HEK293 (cell line): ENCODE results near the gene MME.

Source experiments
- CTCF ChIA-PET: fragments of 350-600 bp; formaldehyde crosslinking; extraction: SDS; loops from one replicate; lab custom pipeline; 2021; ENCODE audit warnings: antibody characterized with exemption; lab: Yijun Ruan, JAX
- POLR2A ChIA-PET: fragments of 300-600 bp; formaldehyde crosslinking; extraction: SDS; loops from one replicate; lab custom pipeline; 2020; ENCODE audit warnings: antibody characterized with exemption, inconsistent platforms; lab: Yijun Ruan, JAX
- H3K27ac ChIP-seq: fragments of 200-500 bp; sonication (Bioruptor generic); 2 replicates; pipeline ENCODE4 v1.5.1; 2014; ENCODE audit warnings: low read depth, low read length, control low read depth, inconsistent platforms; ENCODE audit errors: extremely low read depth
- H3K36me3 ChIP-seq, 2 experiments: fragments of 200-500 bp in 1 of 2; sonication (Bioruptor generic) in 1 of 2; 1 replicate in 1 of 2; 2 replicates in 1 of 2; pipeline ENCODE4 v1.5.1; 2014 to 2017; ENCODE audit warnings: inconsistent platforms in 2 of 2, low read length in 2 of 2; ENCODE audit not compliant: control insufficient read depth in 2 of 2, insufficient read depth in 1 of 2
- H3K4me1 ChIP-seq: fragments of 200-500 bp; sonication (Bioruptor generic); 2 replicates; pipeline ENCODE4 v1.5.1; 2014; ENCODE audit warnings: mild to moderate bottlenecking, low read length, inconsistent platforms; ENCODE audit not compliant: control insufficient read depth, insufficient read depth
- H3K4me3 ChIP-seq: 2 replicates; pipeline ENCODE4 v1.5.1; 2011; ENCODE audit warnings: low read depth, mild to moderate bottlenecking, control low read depth, low read length, moderate library complexity
- H3K9me3 ChIP-seq: fragments of 200-500 bp; sonication (Bioruptor generic); 2 replicates; pipeline ENCODE4 v1.5.1; 2014; ENCODE audit warnings: low read depth, low read length, inconsistent platforms; ENCODE audit not compliant: control insufficient read depth, insufficient read depth
- AEBP2 ChIP-seq: fragments of 450-650 bp; formaldehyde crosslinking; IDR thresholded peaks from 2 replicates; pipeline ENCODE4 v1.5.1; 2016; ENCODE audit warnings: missing biosample characterization, missing genetic modification characterization, borderline replicate concordance
- BCL11B ChIP-seq: fragments of 450-650 bp; formaldehyde crosslinking; IDR thresholded peaks from 2 replicates; pipeline ENCODE4 v1.5.1; 2016; ENCODE audit warnings: low read depth, missing biosample characterization, missing genetic modification characterization
- ELK4 ChIP-seq: IDR thresholded peaks from 2 replicates; pipeline ENCODE4 v1.6.1; 2011; ENCODE audit warnings: mild to moderate bottlenecking, low read depth, low read length, borderline replicate concordance
- GLI2 ChIP-seq: fragments of 450-650 bp; formaldehyde crosslinking; IDR thresholded peaks from 2 replicates; pipeline ENCODE4; 2017; ENCODE audit warnings: missing biosample characterization, missing genetic modification characterization, low read depth, borderline replicate concordance
- GLI4 ChIP-seq: fragments of 450-650 bp; formaldehyde crosslinking; IDR thresholded peaks from 2 replicates; pipeline ENCODE4 v1.5.1; 2016; ENCODE audit warnings: missing biosample characterization, missing genetic modification characterization
- GLIS2 ChIP-seq: fragments of 450-650 bp; formaldehyde crosslinking; IDR thresholded peaks from 2 replicates; pipeline ENCODE4 v1.5.1; 2016; ENCODE audit warnings: missing biosample characterization, missing genetic modification characterization
- HOXC10 ChIP-seq: sonication (generic); formaldehyde crosslinking; IDR thresholded peaks from 2 replicates; pipeline ENCODE4 v1.8.1; 2023; ENCODE audit warnings: mild to moderate bottlenecking, missing genetic modification reagents
- KLF17 ChIP-seq: fragments of 450-650 bp; formaldehyde crosslinking; IDR thresholded peaks from 2 replicates; pipeline ENCODE4 v1.5.1; 2016; ENCODE audit warnings: missing biosample characterization, missing genetic modification characterization
- KLF7 ChIP-seq: fragments of 450-650 bp; formaldehyde crosslinking; IDR thresholded peaks from 2 replicates; pipeline ENCODE4 v1.5.1; 2016; ENCODE audit warnings: missing biosample characterization, missing genetic modification characterization, borderline replicate concordance
- REPIN1 ChIP-seq: fragments of 450-650 bp; formaldehyde crosslinking; IDR thresholded peaks from 2 replicates; pipeline ENCODE4 v1.5.1; 2017; ENCODE audit warnings: missing biosample characterization, missing genetic modification characterization, low read depth
- YY1 ChIP-seq: fragments of 450-650 bp; formaldehyde crosslinking; IDR thresholded peaks from 2 replicates; pipeline ENCODE4 v1.5.1; 2018; ENCODE audit warnings: missing biosample characterization, missing genetic modification characterization
- YY2 ChIP-seq: fragments of 450-650 bp; formaldehyde crosslinking; IDR thresholded peaks from 2 replicates; pipeline ENCODE4 v1.5.1; 2016; ENCODE audit warnings: missing biosample characterization, missing genetic modification characterization
- ZBTB44 ChIP-seq: fragments of 450-650 bp; IDR thresholded peaks from 2 replicates; pipeline ENCODE4 v1.5.1; 2018; ENCODE audit warnings: missing biosample characterization, mild to moderate bottlenecking, missing genetic modification characterization
- ZBTB8A ChIP-seq: fragments of 450-650 bp; formaldehyde crosslinking; IDR thresholded peaks from 2 replicates; pipeline ENCODE4 v1.5.1; 2016; ENCODE audit warnings: missing biosample characterization, missing genetic modification characterization
- ZNF214 ChIP-seq: fragments of 450-650 bp; formaldehyde crosslinking; IDR thresholded peaks from 2 replicates; pipeline ENCODE4 v1.5.1; 2017; ENCODE audit warnings: missing biosample characterization, mild to moderate bottlenecking, missing genetic modification characterization, borderline replicate concordance
- ZNF350 ChIP-seq: fragments of 450-650 bp; formaldehyde crosslinking; IDR thresholded peaks from 2 replicates; pipeline ENCODE4 v1.5.0; 2017; ENCODE audit warnings: missing biosample characterization, mild to moderate bottlenecking, missing genetic modification characterization
- ZNF362 ChIP-seq: fragments of 450-650 bp; formaldehyde crosslinking; IDR thresholded peaks from 2 replicates; pipeline ENCODE4 v1.5.1; 2016; ENCODE audit warnings: missing biosample characterization, missing genetic modification characterization
- ZNF416 ChIP-seq: fragments of 450-650 bp; formaldehyde crosslinking; IDR thresholded peaks from 2 replicates; pipeline ENCODE4 v1.5.1; 2016; ENCODE audit warnings: missing biosample characterization, missing genetic modification characterization
- ZNF423 ChIP-seq: fragments of 450-650 bp; formaldehyde crosslinking; IDR thresholded peaks from 2 replicates; pipeline ENCODE4 v1.5.1; 2016; ENCODE audit warnings: missing biosample characterization, missing genetic modification characterization
- ZNF513 ChIP-seq: fragments of 450-650 bp; IDR thresholded peaks from 2 replicates; pipeline ENCODE4 v1.5.1; 2018; ENCODE audit warnings: missing biosample characterization, missing genetic modification characterization
- ZNF560 ChIP-seq: fragments of 450-650 bp; formaldehyde crosslinking; IDR thresholded peaks from 2 replicates; pipeline ENCODE4 v1.5.1; 2017; ENCODE audit warnings: missing biosample characterization, missing genetic modification characterization, borderline replicate concordance
- ZNF585B ChIP-seq: fragments of 450-650 bp; formaldehyde crosslinking; IDR thresholded peaks from 2 replicates; pipeline ENCODE4 v1.5.1; 2016; ENCODE audit warnings: missing biosample characterization, missing genetic modification characterization
- ZNF692 ChIP-seq: fragments of 450-650 bp; formaldehyde crosslinking; IDR thresholded peaks from 2 replicates; pipeline ENCODE4 v1.5.1; 2016; ENCODE audit warnings: missing biosample characterization, missing genetic modification characterization

Gene MME

GRCh38 chr3:155202626-155203025, 122.5 kb downstream of the MME start (continued):
- TF ChIP-seq ELK4 (no peak), ZNF585B (tag by site-specific recombination) (no peak), KLF7 (tag by site-specific recombination) (no peak)

GRCh38 chr3:155204851-155205250, 124.7 kb downstream of the MME start:
- Histone ChIP-seq H3K4me1 (no peaks in the 10 kb centered on the region), H3K27ac (no peak overlapping the region), H3K4me3 (no peak overlapping the region)
- CTCF ChIA-PET = interaction anchor here (0.6 kb wide), 1 partner anchor 496 kb away, joined by 3 read pairs; no protein-coding TSS in a partner anchor
- POLR2A ChIA-PET = no interaction called here
- TF ChIP-seq ZNF560 (no peak), GLI2 (tag by site-specific recombination) (no peak), ZNF513 (tag by site-specific recombination) (no peak), ZNF214 (tag by site-specific recombination) (no peak), ZNF350 (tag by site-specific recombination) (no peak), ZBTB8A (tag by site-specific recombination) (no peak), ZNF416 (tag by site-specific recombination) (no peak), AEBP2 (no peak), GLI4 (tag by site-specific recombination) (no peak), ZNF362 (tag by site-specific recombination) (no peak)
- TF ChIP-seq, all 188 proteins: peak for 0
- no peaks in the 10 kb centered on the region for H3K36me3 ChIP-seq
- no peaks in the 10 kb centered on the region for H3K9me3 ChIP-seq

- Histone ChIP-seq H3K4me3 (no peak overlapping the region), H3K27ac (no peak overlapping the region), H3K9me3 (no peaks in the 10 kb centered on the region), H3K4me1 (no peaks in the 10 kb centered on the region), H3K36me3 (no peaks in the 10 kb centered on the region)
- POLR2A ChIA-PET = no interaction called here
- CTCF ChIA-PET = interaction anchor here (0.5 kb wide), 1 partner anchor 254 kb away, joined by 5 read pairs; no protein-coding TSS in a partner anchor
- TF ChIP-seq KLF17 (tag by site-specific recombination) (no peak), YY1 (tag by site-specific recombination) (no peak), BCL11B (no peak), GLIS2 (no peak), HOXC10 (CRISPR knock-in tag) (no peak), REPIN1 (tag by site-specific recombination) (no peak), ZNF692 (tag by site-specific recombination) (no peak), YY2 (tag by site-specific recombination) (no peak), ZBTB44 (tag by site-specific recombination) (no peak), ZNF423 (no peak)
Observed at GRCh38 chr3:155208183-155208800, 128.2 kb downstream of the MME start.
